HAP-1 (cell line): Measurements from ENCODE around the gene MEGF9.

ENCODE experiments used
- DNase-seq, 2 experiments: peaks; one replicate each; pipeline ENCODE4 v3.0.0-alpha.2; 2016 to 2020; ENCODE audit warnings: low spot score in 2 of 2
- H3K27me3 ChIP-seq: fragments of 250-450 bp; sonication (Bioruptor Pico); 2 replicates; pipeline ENCODE4 v1.5.1; 2020; ENCODE audit warnings: low read depth, mild to moderate bottlenecking, moderate library complexity
- H3K36me3 ChIP-seq: fragments of 250-450 bp; sonication (Bioruptor Pico); replicated peaks from 2 replicates; pipeline ENCODE4 v1.5.1; 2020; ENCODE audit warnings: mild to moderate bottlenecking
- H3K4me1 ChIP-seq: fragments of 250-450 bp; sonication (Bioruptor Pico); 2 replicates; pipeline ENCODE4 v1.5.1; 2020; ENCODE audit warnings: mild to moderate bottlenecking
- H3K4me3 ChIP-seq: fragments of 250-450 bp; sonication (Bioruptor Pico); 2 replicates; pipeline ENCODE4 v1.5.1; 2020; ENCODE audit warnings: mild to moderate bottlenecking, moderate library complexity
- H3K9me3 ChIP-seq: fragments of 250-450 bp; sonication (Bioruptor Pico); 2 replicates; pipeline ENCODE4 v1.5.1; 2020; ENCODE audit warnings: mild to moderate bottlenecking, moderate library complexity
- in situ Hi-C: fragments of 300-500 bp; cut with MboI; formaldehyde crosslinking; loops from 3 replicates; pipeline ENCODE4 v1.14.3; 2020; ENCODE audit warnings: low sequenced_read_pairs, inconsistent platforms, mixed read lengths

The MEGF9 gene

GRCh38 chr9:120741191-120741590, 26.9 kb upstream of the MEGF9 start:
- no peaks in the 10 kb centered on the region for H3K27me3 ChIP-seq
- in situ Hi-C loops: loop anchor here (25.0 kb wide), 1 partner anchor 646 kb away; no protein-coding TSS in a partner anchor
- DNase-seq: no peak
- no peaks in the 10 kb centered on the region for H3K9me3 ChIP-seq
- H3K36me3 ChIP-seq: no peaks in the 10 kb centered on the region
- H3K4me3 ChIP-seq: no peak overlapping the region
- H3K4me1 ChIP-seq: no peaks in the 10 kb centered on the region

DNA sequence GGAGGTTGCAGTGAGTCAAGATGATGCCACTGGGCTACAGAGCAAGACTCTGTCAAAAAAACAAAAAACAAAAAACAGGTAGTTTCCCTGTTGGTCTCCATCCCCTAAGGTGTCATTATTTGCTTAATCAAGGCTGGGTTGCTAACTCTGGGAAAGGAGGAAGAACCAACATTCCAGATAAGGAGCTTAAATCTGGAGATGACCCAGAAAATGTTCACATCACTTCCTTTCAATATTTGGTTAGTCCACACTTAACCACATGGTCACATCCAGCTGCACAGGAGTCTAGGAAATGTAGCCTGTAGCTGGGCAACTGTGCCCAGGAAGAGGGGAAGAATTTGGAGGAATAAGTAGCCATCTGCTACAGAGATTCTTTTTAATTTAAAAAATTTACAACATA, 25.9 kb upstream of the MEGF9 start:
- Histone ChIP-seq H3K27me3 (no peaks in the 10 kb centered on the region), H3K9me3 (no peaks in the 10 kb centered on the region), H3K36me3 (no peaks in the 10 kb centered on the region), H3K4me3 (no peak overlapping the region), H3K4me1 (no peaks in the 10 kb centered on the region)
- in situ Hi-C loops: loop anchor here (25.0 kb wide), 1 partner anchor 647 kb away; no protein-coding TSS in a partner anchor
- DNase-seq: no peak

DNA sequence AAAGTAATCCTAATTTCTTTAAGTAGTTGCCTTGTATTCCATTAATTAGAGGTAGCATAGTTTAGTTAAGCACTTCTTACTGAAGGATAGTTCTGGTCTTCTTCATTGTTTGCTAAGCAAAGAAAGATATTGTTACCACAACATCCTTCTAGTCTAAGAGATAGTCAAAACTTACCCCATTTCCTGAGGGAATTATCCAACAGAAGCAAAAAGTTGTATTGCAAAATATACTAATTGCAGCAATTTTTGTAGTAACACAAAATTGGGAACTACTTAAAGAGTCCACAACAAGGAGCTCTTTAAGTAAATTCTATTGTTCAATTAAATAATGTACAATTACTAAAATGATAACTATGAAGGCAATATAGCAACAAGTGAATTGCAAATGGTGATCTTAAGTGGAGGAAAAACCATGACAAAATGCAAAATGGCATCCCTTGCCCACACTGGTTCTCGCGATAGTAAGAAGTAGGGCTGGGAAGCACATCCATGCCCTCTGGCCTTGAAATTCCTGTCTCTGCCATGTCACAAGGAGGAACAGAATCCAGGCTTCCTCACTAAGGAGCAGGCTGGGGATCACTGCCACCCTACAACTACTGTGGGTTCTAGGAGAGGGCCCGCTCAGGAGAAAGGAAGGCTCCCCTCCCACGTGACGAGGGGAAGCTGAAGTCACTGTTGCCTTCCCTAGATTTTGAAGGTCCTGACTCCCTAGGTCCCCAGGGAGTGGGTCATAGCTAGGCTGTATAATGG, 23.3 kb upstream of the MEGF9 start:
- Histone ChIP-seq H3K4me1 (no peaks in the 10 kb centered on the region), H3K9me3 (no peaks in the 10 kb centered on the region), H3K27me3 (no peaks in the 10 kb centered on the region), H3K36me3 (no peaks in the 10 kb centered on the region), H3K4me3 (no peak overlapping the region)
- DNase-seq: no peak
- in situ Hi-C loops: loop anchor here (25.0 kb wide), 1 partner anchor 650 kb away; no protein-coding TSS in a partner anchor

DNA sequence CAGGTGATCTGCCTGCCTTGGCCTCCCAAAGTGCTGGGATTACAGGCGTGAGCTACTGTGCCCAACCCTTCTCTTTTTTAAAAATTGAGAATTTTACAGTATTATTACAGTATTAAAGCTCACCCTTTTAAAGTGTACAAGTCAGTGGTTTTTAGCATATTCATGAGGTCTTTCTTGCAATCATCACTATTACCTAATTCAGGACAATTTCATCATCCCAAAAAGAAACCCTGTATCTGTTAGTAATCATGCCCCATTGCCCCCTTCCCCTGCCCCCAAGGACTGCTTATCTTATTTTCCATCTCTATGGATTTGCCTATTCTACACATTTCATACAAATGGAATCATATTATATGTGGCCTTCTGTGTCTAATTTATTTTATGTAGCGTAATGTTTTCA, 22.6 kb upstream of the MEGF9 start:
- no peak for DNase-seq
- H3K36me3 ChIP-seq: no peaks in the 10 kb centered on the region
- no peak overlapping the region for H3K4me3 ChIP-seq
- H3K27me3 ChIP-seq: no peaks in the 10 kb centered on the region
- in situ Hi-C loops: loop anchor here (25.0 kb wide), 1 partner anchor 650 kb away; no protein-coding TSS in a partner anchor
- no peaks in the 10 kb centered on the region for H3K4me1 ChIP-seq
- H3K9me3 ChIP-seq: no peaks in the 10 kb centered on the region

GRCh38 chr9:120735415-120736126, 21.3 kb upstream of the MEGF9 start:
- H3K9me3 ChIP-seq: no peaks in the 10 kb centered on the region
- DNase-seq: no peak
- H3K27me3 ChIP-seq: no peaks in the 10 kb centered on the region
- no peaks in the 10 kb centered on the region for H3K4me1 ChIP-seq
- H3K36me3 ChIP-seq: no peaks in the 10 kb centered on the region
- H3K4me3 ChIP-seq: no peak overlapping the region
- in situ Hi-C loops: loop anchor here (25.0 kb wide), 1 partner anchor 652 kb away; no protein-coding TSS in a partner anchor

DNA sequence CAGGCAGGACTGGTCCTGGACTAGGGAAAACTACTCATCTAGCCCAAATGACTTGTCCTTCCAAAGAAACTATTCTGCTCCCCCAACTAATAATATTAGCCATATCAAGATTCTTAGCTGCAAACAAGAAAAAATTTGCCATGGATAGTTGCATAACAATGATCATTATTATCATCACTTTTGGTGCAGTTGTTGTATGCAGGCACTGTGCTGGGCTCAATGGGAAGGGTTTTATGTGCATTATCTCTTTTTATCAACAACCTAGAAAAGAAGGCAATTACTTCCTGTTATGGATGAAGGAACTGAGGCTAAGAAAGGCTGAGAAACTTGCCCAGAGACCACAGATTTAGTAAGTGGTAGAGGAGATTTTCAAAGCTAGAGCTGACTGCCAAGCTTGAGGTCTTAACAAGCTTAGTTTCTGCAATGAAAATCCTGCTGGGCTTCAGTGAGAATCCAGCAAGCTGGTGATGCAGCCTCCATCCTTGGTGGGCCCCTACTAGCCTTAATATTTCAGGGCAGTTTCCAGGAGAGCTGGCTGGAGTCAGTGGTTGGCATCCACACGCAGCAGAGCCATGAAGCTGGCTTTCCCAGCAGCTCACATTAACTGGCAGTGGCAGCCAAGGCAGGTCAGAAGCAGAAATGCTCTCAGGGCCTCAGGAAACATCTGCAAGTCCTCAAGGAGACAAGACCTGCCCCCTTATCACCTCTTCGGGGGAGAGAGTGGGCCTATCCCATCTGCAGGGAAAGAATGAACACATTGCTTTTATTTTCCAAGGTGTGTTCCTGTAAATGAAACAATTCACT, 20.5 kb upstream of the MEGF9 start:
- Histone ChIP-seq H3K36me3 (no peaks in the 10 kb centered on the region), H3K27me3 (no peaks in the 10 kb centered on the region), H3K9me3 (no peaks in the 10 kb centered on the region), H3K4me3 (no peak overlapping the region), H3K4me1 (no peaks in the 10 kb centered on the region)
- DNase-seq: no peak
- in situ Hi-C loops: loop anchor here (25.0 kb wide), 1 partner anchor 652 kb away; no protein-coding TSS in a partner anchor

- no peak for DNase-seq
- no peaks in the 10 kb centered on the region for H3K27me3 ChIP-seq
Observed at GRCh38 chr9:120733190-120733589, 18.9 kb upstream of the MEGF9 start.

GRCh38 chr9:120730654-120731514, 16.6 kb upstream of the MEGF9 start:
- Histone ChIP-seq H3K4me1 (no peaks in the 10 kb centered on the region), H3K4me3 (no peak overlapping the region), H3K36me3 (no peaks in the 10 kb centered on the region), H3K9me3 (no peaks in the 10 kb centered on the region), H3K27me3 (no peaks in the 10 kb centered on the region)
- in situ Hi-C loops: loop anchor here (25.0 kb wide), 1 partner anchor 656 kb away; no protein-coding TSS in a partner anchor
- no peak for DNase-seq

More at GRCh38 chr9:120733190-120733589, 18.9 kb upstream of the MEGF9 start:
- Histone ChIP-seq H3K4me1 (no peaks in the 10 kb centered on the region), H3K36me3 (no peaks in the 10 kb centered on the region), H3K9me3 (no peaks in the 10 kb centered on the region), H3K4me3 (no peak overlapping the region)
- in situ Hi-C loops: loop anchor here (25.0 kb wide), 1 partner anchor 654 kb away; no protein-coding TSS in a partner anchor

DNA sequence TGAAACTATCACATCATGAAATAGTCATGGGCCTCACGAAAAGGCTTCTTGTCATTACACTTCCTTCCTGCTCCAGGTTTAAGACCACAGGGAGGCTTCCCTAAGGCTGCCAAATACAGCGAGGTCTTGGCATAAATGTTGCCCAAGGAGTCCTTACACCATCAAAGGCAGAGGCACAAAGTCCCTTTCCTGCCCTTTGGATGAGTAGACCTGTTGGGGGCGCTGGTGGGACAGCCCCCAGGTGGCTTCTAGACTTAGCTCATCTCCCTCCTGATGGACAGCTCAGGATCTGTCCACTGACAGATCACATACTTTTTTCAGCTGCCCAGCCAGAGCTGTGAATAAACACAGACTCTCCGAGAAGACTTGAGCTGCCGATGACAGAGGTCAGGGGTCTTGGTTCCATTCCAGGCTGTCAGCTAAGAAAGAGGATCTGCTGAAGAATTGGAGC, 15.5 kb upstream of the MEGF9 start:
- Histone ChIP-seq H3K4me3 (no peak overlapping the region), H3K27me3 (no peaks in the 10 kb centered on the region), H3K36me3 (no peaks in the 10 kb centered on the region), H3K4me1 (no peaks in the 10 kb centered on the region), H3K9me3 (no peaks in the 10 kb centered on the region)
- in situ Hi-C loops: loop anchor here (25.0 kb wide), 1 partner anchor 657 kb away; no protein-coding TSS in a partner anchor
- no peak for DNase-seq

- in situ Hi-C loops: loop anchor here (25.0 kb wide), 1 partner anchor 661 kb away; no protein-coding TSS in a partner anchor
- H3K27me3 ChIP-seq: no peaks in the 10 kb centered on the region
- H3K36me3 ChIP-seq: no peaks in the 10 kb centered on the region
Observed at GRCh38 chr9:120726484-120726883, 12.2 kb upstream of the MEGF9 start.

GRCh38 chr9:120725907-120726306, 11.6 kb upstream of the MEGF9 start:
- H3K9me3 ChIP-seq: no peaks in the 10 kb centered on the region
- no peaks in the 10 kb centered on the region for H3K27me3 ChIP-seq
- no peak for DNase-seq
- H3K4me3 ChIP-seq: no peak overlapping the region
- in situ Hi-C loops: loop anchor here (25.0 kb wide), 1 partner anchor 661 kb away; no protein-coding TSS in a partner anchor
- H3K36me3 ChIP-seq: no peaks in the 10 kb centered on the region
- H3K4me1 ChIP-seq: no peaks in the 10 kb centered on the region

More at GRCh38 chr9:120726484-120726883, 12.2 kb upstream of the MEGF9 start:
- Histone ChIP-seq H3K4me1 (no peaks in the 10 kb centered on the region), H3K9me3 (no peaks in the 10 kb centered on the region), H3K4me3 (no peak overlapping the region)
- no peak for DNase-seq

DNA sequence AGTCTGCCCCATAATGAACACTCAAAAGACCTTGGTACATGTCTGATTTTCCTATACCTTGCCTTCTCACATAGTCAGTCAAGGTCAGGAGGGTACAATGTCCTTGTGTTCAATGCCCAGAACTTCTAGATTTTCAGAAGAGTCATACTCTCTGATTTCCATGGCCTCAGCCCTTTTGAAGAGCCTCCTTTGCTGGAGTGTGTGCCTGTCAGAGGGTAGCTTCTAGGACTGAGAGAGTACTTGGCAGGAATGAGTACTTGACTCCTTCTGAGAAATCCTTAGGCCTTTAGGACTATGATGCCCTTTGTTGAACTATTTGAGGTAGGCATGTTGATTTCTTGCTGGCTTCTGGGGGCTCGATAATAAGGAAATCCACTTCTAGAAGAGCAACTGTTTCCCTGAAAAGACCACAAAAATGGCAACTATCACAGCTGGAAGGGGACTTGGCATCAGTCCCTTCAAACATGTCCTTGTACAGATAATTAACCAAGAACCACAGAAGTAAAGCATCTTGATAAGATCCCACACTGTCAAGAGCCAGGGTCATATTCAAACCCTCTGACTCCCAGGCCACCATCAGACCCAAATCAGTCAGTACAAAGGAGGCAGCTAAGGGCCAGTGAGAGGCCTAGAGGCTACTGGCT, 10.6 kb upstream of the MEGF9 start:
- Histone ChIP-seq H3K4me1 (no peaks in the 10 kb centered on the region), H3K9me3 (no peaks in the 10 kb centered on the region), H3K36me3 (no peaks in the 10 kb centered on the region), H3K27me3 (no peaks in the 10 kb centered on the region), H3K4me3 (no peak overlapping the region)
- in situ Hi-C loops: loop anchor here (25.0 kb wide), 1 partner anchor 662 kb away; no protein-coding TSS in a partner anchor
- no peak for DNase-seq
